GM19468 (cell line): Measurements from ENCODE around the gene PAQR6.
"Not testable (repeated sequence)": the region's sequence is repeated elsewhere in the genome, so short reads cannot be mapped to it uniquely, and the experiment has no call there.

Experiments used
- ATAC-seq: cut with Tn5 transposase; IDR thresholded peaks from one replicate; pipeline ENCODE4 v1.9.1; 2021; ENCODE audit warnings: mild to moderate bottlenecking, moderate library complexity, moderate number of reproducible peaks; ENCODE audit not compliant: unreplicated experiment; ENCODE audit errors: extremely low read depth

PAQR6 gene

GRCh38 chr1:156236164-156236563, 11.7 kb downstream of the PAQR6 start:
- ATAC-seq, result no peak

GRCh38 chr1:156233426-156234127, 14.3 kb downstream of the PAQR6 start:
- ATAC-seq, result no peak

GRCh38 chr1:156232201-156232894, 15.5 kb downstream of the PAQR6 start:
- no peak for ATAC-seq

- no peak for ATAC-seq
Observed at GRCh38 chr1:156230473-156230837, 17.4 kb downstream of the PAQR6 start.

- ATAC-seq, result no peak
Observed at GRCh38 chr1:156229809-156230472, 17.9 kb downstream of the PAQR6 start.

GRCh38 chr1:156228501-156228900, 19.4 kb downstream of the PAQR6 start:
- ATAC-seq, result no peak

GRCh38 chr1:156226782-156227181, 21.1 kb downstream of the PAQR6 start:
- no peak for ATAC-seq

GRCh38 chr1:156226116-156226538, 21.7 kb downstream of the PAQR6 start:
- peak; percentile 36 for ATAC-seq

GRCh38 chr1:156225677-156226014, 22.2 kb downstream of the PAQR6 start:
- no peak for ATAC-seq

GRCh38 chr1:156221986-156222692, 25.7 kb downstream of the PAQR6 start:
- ATAC-seq, result no peak

GRCh38 chr1:156220226-156220625, 27.6 kb downstream of the PAQR6 start:
- ATAC-seq, result no peak

GRCh38 chr1:156217871-156218270, 30.0 kb downstream of the PAQR6 start:
- no peak for ATAC-seq

- not testable (repeated sequence) for ATAC-seq
Observed at GRCh38 chr1:156216361-156217086, 31.3 kb downstream of the PAQR6 start.

- no peak for ATAC-seq
Observed at GRCh38 chr1:156214024-156214748, 33.7 kb downstream of the PAQR6 start.

GRCh38 chr1:156213644-156213966, 34.3 kb downstream of the PAQR6 start:
- no peak for ATAC-seq

- peak; percentile 65 for ATAC-seq
Observed at GRCh38 chr1:156212833-156213643, 34.8 kb downstream of the PAQR6 start, which contains the start of gene PMF1. Gene PMF1, plus strand, starts transcription at chr1:156213007. Its CDS starts 9 bp downstream, at chr1:156213016.

GRCh38 chr1:156212130-156212529, 35.7 kb downstream of the PAQR6 start:
- no peak for ATAC-seq

GRCh38 chr1:156211243-156211642, 36.6 kb downstream of the PAQR6 start:
- no peak for ATAC-seq

GRCh38 chr1:156204686-156205085, 43.2 kb downstream of the PAQR6 start:
- no peak for ATAC-seq
